Fibroblast of lung (primary cell): ENCODE data around the gene LNX2. TPM values are rescaled to one million over a fixed set of nuclear protein-coding genes. Genes with fewer than 3 reads are reported as not detected.

ENCODE experiments used
- DNase-seq, 2 donors: peaks; one replicate each; pipeline versions ENCODE4 v3.0.0 to v3.0.0-alpha.2; 2010; ENCODE audit warnings: low read depth in 2 of 2
- H2AFZ ChIP-seq: 2 replicates; pipeline ENCODE4 v1.5.1; 2012; ENCODE audit warnings: low read length, control low read depth, inconsistent platforms
- H3K27ac ChIP-seq: 2 replicates; pipeline ENCODE4 v1.5.1; 2011; ENCODE audit warnings: low read length, control low read depth; ENCODE audit not compliant: insufficient read depth
- H3K27me3 ChIP-seq: 2 replicates; pipeline ENCODE4 v1.5.1; 2011; ENCODE audit warnings: mild to moderate bottlenecking, low read length; ENCODE audit not compliant: control insufficient read depth, insufficient read depth
- H3K36me3 ChIP-seq: 2 replicates; pipeline ENCODE4 v1.5.1; 2011; ENCODE audit warnings: low read length; ENCODE audit not compliant: control insufficient read depth, insufficient read depth
- H3K4me1 ChIP-seq: 2 replicates; pipeline ENCODE4 v1.5.1; 2011; ENCODE audit warnings: low read length; ENCODE audit not compliant: control insufficient read depth, insufficient read depth; ENCODE audit errors: extremely low read depth
- H3K4me2 ChIP-seq: 2 replicates; pipeline ENCODE4 v1.5.1; 2011; ENCODE audit warnings: low read length, control low read depth; ENCODE audit not compliant: insufficient read depth; ENCODE audit errors: extremely low read depth
- H3K4me3 ChIP-seq, 4 experiments: fragments of 200-600 bp in 1 of 4; sonication (generic) in 1 of 4; replicated peaks in 1 of 4; 2 replicates each; pipeline ENCODE4 v1.5.1; 2011 to 2016; ENCODE audit warnings: low read length in 4 of 4, low read depth in 3 of 4, mild to moderate bottlenecking in 3 of 4, control low read depth in 2 of 4, inconsistent platforms in 1 of 4, mixed read lengths in 1 of 4; ENCODE audit not compliant: insufficient read depth in 1 of 4; ENCODE audit errors: control extremely low read depth in 1 of 4
- H3K79me2 ChIP-seq: 2 replicates; pipeline ENCODE4 v1.5.1; 2012; ENCODE audit warnings: mild to moderate bottlenecking, low read length, inconsistent platforms; ENCODE audit not compliant: control insufficient read depth, insufficient read depth
- H3K9ac ChIP-seq: 2 replicates; pipeline ENCODE4 v1.5.1; 2011; ENCODE audit warnings: mild to moderate bottlenecking, low read length, control low read depth; ENCODE audit not compliant: insufficient read depth
- H3K9me3 ChIP-seq: 2 replicates; pipeline ENCODE4 v1.5.1; 2012; ENCODE audit warnings: low read depth, low read length; ENCODE audit not compliant: control insufficient read depth, insufficient read depth
- H4K20me1 ChIP-seq: 2 replicates; pipeline ENCODE4 v1.5.1; 2011; ENCODE audit warnings: low read length; ENCODE audit not compliant: control insufficient read depth, insufficient read depth; ENCODE audit errors: extremely low read depth
- EZH2 ChIP-seq: IDR thresholded peaks from 2 replicates; pipeline ENCODE4 v1.5.1; 2012; ENCODE audit warnings: low read length, control low read depth, mild to moderate bottlenecking; ENCODE audit errors: missing control alignments
- polyA plus RNA-seq, 2 donors: library from polyadenylated mRNA; depleted of rRNA in 1 of 2; stranded (reverse) in 1 of 2; unstranded in 1 of 2; fragments of >200 nt; gene quantifications; 2 replicates each; pipeline ENCODE4 v1.2.1, GENCODE V29; 2011 to 2012; ENCODE audit warnings: missing spikeins in 1 of 2
- total RNA-seq: library from RNA; depleted of rRNA; stranded (reverse); fragments of >200 nt; gene quantifications from 2 replicates; pipeline ENCODE4 v1.2.1, GENCODE V29; 2014
- TF ChIP-seq, protein P1 (sequence below), 2 donors: IDR thresholded peaks in 1 of 2; conservative IDR thresholded peaks in 1 of 2; 1 replicate in 1 of 2; 2 replicates in 1 of 2; pipeline ENCODE4 v1.5.1; 2011 to 2012; ENCODE audit warnings: low read length in 2 of 2, control low read depth in 1 of 2, inconsistent platforms in 1 of 2, low read depth in 1 of 2, mild to moderate bottlenecking in 1 of 2

LNX2 gene
- total and polyA plus RNA-seq, 2 donors (not counting 1 experiment from before 2014, with no cell fraction given): 6.0 to 7.6 TPM

DNA sequence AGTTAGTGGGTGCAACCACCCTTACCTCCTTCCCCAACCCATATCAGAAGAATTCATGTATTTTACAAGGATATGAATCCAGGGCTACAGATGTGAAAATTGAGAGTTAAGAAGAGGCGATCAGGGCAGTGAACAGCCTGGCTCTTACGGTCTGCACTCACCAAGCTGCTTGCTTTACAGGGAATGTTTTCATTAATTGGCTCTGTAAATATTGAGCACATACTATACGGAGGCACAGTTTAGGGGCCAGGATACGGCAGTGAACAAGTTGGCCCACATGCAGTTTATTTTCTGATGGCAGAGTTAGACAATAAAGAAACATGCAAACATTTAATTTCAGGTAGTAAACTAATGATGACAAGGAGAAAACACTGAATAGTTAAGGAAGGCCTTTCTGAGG is 7.8 kb upstream of the LNX2 start:
- H3K9ac ChIP-seq: no peak overlapping the region
- no peaks in the 10 kb centered on the region for H3K9me3 ChIP-seq
- H3K4me2 ChIP-seq: no peak overlapping the region
- no peak for DNase-seq
- no peak for TF ChIP-seq EZH2
- TF ChIP-seq, protein P1, sequence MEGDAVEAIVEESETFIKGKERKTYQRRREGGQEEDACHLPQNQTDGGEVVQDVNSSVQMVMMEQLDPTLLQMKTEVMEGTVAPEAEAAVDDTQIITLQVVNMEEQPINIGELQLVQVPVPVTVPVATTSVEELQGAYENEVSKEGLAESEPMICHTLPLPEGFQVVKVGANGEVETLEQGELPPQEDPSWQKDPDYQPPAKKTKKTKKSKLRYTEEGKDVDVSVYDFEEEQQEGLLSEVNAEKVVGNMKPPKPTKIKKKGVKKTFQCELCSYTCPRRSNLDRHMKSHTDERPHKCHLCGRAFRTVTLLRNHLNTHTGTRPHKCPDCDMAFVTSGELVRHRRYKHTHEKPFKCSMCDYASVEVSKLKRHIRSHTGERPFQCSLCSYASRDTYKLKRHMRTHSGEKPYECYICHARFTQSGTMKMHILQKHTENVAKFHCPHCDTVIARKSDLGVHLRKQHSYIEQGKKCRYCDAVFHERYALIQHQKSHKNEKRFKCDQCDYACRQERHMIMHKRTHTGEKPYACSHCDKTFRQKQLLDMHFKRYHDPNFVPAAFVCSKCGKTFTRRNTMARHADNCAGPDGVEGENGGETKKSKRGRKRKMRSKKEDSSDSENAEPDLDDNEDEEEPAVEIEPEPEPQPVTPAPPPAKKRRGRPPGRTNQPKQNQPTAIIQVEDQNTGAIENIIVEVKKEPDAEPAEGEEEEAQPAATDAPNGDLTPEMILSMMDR (conservative IDR thresholded peaks at IDR 0.05 in 1 of 2, IDR thresholded peaks at IDR 0.05 in 1 of 2; ENCODE audit: low read depth in 1 of 2, low read length in 2 of 2): no peak
- peaks cover 26% of the 10 kb centered on the region for H3K79me2 ChIP-seq
- no peaks in the 10 kb centered on the region for H3K4me1 ChIP-seq
- no peak overlapping the region for H3K4me3 ChIP-seq
- peaks cover 3% of the 10 kb centered on the region for H3K36me3 ChIP-seq
- H3K27ac ChIP-seq: no peak overlapping the region
- no peak overlapping the region for H2AFZ ChIP-seq
- H3K27me3 ChIP-seq: no peaks in the 10 kb centered on the region
- no peaks in the 10 kb centered on the region for H4K20me1 ChIP-seq

DNA sequence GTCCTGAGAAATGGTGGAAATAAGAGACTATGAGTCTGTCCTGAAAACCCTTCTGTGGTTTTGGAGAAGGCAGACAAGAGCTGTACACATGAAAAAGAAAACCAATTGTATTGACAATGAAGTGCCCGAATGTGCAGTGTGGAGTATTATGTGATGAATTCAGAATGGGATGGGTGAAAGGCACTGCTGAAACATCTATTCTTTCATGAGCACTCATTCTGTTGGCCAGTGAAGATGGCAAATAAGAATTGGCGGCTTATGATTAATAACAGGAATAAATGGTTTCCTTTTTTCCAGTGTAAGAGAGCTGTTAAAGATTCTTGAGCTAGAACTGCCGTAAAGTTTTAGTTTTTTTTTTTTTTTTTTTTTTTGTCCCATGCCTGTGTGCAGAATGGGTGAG is 7.1 kb upstream of the LNX2 start:
- Histone ChIP-seq H3K79me2 (peaks cover 33% of the 10 kb centered on the region), H3K4me3 (no peak overlapping the region), H3K27me3 (no peaks in the 10 kb centered on the region), H4K20me1 (no peaks in the 10 kb centered on the region), H3K9ac (no peak overlapping the region), H3K4me2 (no peak overlapping the region), H3K36me3 (peaks cover 3% of the 10 kb centered on the region), H3K4me1 (peaks cover 3% of the 10 kb centered on the region), H3K27ac (no peak overlapping the region), H2AFZ (no peak overlapping the region), H3K9me3 (no peaks in the 10 kb centered on the region)
- no peak for DNase-seq
- TF ChIP-seq EZH2: no peak
- TF ChIP-seq, protein P1 (conservative IDR thresholded peaks at IDR 0.05 in 1 of 2, IDR thresholded peaks at IDR 0.05 in 1 of 2; ENCODE audit: low read depth in 1 of 2, low read length in 2 of 2): no peak

DNA sequence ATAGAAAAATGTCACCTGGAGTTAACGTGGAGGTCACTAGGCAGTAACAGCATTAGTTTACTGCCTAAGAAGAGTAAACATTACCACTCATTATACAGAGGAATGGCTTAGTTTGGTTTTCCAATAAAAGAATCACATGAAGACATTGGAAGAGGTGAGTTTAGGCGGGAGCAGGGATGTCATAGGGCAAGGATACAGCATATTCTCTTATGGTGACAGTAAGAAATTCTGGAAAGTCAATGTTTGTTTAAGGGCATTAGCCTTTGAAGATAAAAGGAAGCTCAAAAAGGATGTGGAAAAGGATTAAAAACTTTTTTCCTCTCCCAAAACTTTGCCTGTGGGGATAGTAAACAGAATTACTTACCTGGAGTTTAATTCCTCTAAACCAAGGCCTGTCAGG is 5.5 kb upstream of the LNX2 start:
- Histone ChIP-seq H3K9me3 (no peaks in the 10 kb centered on the region), H3K9ac (no peak overlapping the region), H3K27ac (no peak overlapping the region), H3K4me3 (no peak overlapping the region), H3K36me3 (peaks cover 2% of the 10 kb centered on the region), H3K79me2 (peaks cover 36% of the 10 kb centered on the region), H3K4me1 (peaks cover 3% of the 10 kb centered on the region), H3K27me3 (no peaks in the 10 kb centered on the region), H4K20me1 (no peaks in the 10 kb centered on the region), H3K4me2 (no peak overlapping the region), H2AFZ (no peak overlapping the region)
- DNase-seq: no peak
- no peak for TF ChIP-seq EZH2
- TF ChIP-seq, protein P1 (conservative IDR thresholded peaks at IDR 0.05 in 1 of 2, IDR thresholded peaks at IDR 0.05 in 1 of 2; ENCODE audit: low read depth in 1 of 2, low read length in 2 of 2): no peak
